Epithelial cell of prostate (primary cell): ENCODE measurements around the gene MRPL58.
"Not testable (repeated sequence)": the region's sequence is repeated elsewhere in the genome, so short reads cannot be mapped to it uniquely, and the experiment has no call there.

ENCODE experiments used
- DNase-seq: peaks from one replicate; pipeline ENCODE4 v3.0.0-alpha.2; 2011; ENCODE audit warnings: low read depth, low spot score
- H3K27ac ChIP-seq: fragments of 450-650 bp; 2 replicates; pipeline ENCODE4 v1.5.1; 2017; ENCODE audit warnings: mild to moderate bottlenecking

The MRPL58 gene

DNA sequence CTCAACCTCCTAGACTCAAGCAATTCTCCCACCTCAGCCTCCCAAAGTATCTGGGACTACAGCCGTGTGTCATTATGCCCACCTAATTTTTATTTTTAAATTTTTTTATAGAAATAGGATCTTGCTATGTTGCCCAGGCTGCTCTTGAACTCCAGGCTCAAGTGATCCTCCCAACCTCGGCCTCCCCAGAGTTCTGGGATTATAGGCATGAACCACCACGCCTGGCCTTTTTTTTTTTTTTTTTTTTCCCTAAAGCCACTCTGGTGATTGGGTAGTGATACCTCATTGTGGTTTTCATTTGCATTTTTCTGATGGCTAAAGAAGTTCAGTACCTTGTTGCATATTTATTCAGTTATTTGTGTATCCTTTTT, 26.3 kb upstream of the MRPL58 start:
- no peak for DNase-seq
- H3K27ac ChIP-seq, result no peak overlapping the region

DNA sequence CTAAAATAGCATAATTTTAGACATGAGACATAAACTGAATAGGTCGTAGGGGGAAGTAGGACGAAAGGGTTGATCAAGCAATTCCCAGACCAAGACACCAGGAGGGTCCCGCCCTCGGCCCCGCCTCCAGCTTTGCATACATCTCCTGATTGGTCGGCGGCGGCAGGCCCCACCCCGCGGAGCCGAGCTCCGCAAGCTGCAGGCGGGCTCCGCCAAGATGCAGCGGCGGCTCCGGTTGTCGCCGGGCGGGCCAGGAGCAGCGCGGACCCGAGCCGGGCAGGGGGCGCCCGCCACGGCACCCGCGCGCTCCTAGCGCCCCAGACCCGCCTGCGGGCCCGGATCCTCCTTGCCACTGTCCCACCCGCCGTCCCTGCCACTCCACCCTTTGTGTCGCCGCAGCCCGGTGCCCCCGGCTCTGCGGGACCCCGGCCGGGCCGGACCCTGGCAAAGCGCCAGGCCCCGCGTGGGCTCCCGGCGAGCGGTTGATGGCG, 25.0 kb upstream of the MRPL58 start, which contains the start of gene CDR2L:
CDR2L (plus strand) TSS at position 215 of the 491 bp plus-strand sequence. CDS start 412 bp downstream, outside the sequence.
- peak; percentile 56 for DNase-seq
- peak within 1 kb of the TSS; percentile 67 for H3K27ac ChIP-seq

DNA sequence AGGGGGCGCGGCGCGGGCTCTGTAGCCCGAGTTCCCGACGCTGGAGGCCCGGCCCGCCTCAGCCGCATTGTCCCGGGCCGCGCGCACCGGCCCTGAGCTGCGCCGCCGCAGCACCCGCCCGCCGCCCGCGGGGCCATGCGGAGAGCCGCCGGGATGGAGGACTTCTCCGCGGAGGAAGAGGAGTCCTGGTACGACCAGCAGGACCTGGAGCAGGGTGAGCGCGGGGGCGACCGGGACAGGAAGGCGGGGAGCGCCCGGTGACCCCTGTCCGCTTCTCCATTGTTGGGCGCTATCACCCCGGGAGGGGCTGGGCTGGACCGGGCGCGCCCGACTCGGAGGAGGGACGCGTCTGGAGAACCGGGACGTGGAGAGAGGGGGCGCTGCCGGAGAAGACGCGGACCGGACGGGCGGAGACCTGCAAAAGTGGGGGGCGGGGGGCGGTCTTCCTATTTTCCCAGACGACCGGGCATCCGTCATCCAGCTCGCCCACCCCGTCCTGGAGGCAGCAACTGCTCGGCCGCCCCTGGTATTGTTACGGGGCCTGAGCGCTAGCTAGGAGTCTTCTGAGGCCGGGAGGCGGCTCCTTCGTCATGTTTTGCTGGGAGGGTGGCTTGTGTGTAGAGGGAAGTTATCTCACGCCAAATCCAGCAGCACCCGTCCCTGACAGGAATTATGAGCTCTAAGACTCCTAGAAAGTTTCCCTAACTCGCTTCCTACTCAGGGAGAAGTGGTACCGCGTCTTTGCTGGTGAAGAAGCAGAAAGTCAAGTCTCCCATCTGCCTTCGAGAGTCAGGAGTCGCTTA, 24.4 kb upstream of the MRPL58 start:
- no peak for DNase-seq
- H3K27ac ChIP-seq, result peak overlapping the region; percentile 67

DNA sequence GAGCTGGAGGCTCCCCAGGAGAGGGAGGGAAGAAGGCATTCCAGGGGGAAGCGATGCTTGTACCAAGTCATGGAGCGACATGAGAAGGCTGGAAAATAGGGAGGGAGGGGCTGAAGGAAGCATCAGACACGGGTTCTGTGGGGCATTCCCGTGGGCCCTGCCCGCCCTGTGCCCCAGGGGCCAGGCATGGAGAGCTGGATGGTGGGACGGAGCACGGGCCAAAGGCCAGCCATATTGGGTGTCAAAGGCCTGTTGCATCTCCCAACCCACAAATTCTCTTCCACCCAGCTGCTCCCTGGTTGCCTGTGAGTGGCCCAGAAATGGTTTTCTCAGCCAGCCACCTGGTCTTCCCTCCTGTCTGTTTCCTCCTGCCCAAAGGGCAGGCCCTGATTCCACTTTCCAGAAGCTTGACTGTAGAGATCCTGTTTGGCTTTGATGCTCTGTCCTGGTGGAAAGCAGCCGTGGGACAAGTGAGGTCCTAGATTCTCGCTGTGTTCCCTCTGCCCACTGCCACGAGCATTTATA, 21.8 kb upstream of the MRPL58 start:
- DNase-seq, result no peak
- H3K27ac ChIP-seq, result peak overlapping the region; percentile 65

DNA sequence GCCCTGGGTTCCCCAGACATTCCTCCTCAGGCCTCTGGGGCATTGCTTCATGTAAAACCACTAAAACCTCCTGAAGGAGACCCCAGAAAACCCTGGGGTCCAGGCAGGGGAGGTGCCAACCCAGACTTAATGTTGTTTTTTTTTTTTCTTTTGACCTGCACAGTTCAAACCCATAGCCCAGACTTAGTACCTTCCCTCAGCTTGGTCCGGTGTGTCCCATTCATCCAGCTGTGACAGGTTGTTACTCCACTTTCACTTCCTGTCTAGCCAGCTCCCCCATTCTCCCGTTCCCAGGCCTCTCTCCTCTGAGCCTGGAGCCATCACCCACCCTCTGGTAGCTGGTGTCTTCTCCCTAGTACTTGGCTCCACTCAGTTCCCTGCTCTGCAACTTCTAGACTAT, 20.2 kb upstream of the MRPL58 start:
- no peak for DNase-seq
- H3K27ac ChIP-seq, result peak overlapping the region; percentile 65

DNA sequence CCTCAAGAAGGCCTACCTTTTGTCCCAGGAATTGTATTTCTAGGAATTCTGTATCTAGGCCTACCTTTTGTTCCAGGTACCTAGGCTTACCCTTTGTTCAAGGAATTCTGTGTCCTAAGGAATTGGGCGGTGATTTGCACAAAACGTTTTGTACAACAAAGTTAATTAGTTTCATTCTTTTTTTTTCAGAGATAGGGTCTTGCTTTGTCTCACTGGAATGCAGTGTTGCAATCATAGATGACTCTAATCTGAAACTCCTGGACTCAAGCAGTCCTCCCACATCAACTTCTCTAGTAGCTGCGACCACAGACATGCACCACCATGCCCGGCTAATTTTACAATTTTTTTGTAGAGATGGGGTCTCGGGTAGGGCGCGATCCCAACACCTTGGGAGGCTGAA, 18.0 kb upstream of the MRPL58 start:
- peak overlapping the region; percentile 65 for H3K27ac ChIP-seq
- DNase-seq, result no peak

DNA sequence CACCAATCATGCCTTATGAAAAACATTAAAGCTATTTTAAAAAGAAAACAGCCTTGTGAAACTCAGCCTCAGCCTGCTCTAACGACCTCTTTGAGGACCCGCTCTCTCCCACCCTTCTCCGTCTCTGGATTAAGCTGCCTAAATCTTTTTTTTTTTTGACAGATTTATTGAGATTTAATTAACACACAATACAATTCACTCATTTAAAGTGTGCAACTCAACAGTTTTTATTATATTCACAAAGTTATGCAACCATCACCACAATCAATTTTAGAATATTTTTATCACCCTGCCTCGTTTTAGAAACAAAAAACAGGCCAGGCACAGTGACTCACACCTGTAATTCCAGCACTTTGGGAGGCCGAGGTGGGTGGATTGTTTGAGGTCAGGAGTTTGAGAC, 16.6 kb upstream of the MRPL58 start:
- DNase-seq, result no peak
- H3K27ac ChIP-seq, result no peak overlapping the region

DNA sequence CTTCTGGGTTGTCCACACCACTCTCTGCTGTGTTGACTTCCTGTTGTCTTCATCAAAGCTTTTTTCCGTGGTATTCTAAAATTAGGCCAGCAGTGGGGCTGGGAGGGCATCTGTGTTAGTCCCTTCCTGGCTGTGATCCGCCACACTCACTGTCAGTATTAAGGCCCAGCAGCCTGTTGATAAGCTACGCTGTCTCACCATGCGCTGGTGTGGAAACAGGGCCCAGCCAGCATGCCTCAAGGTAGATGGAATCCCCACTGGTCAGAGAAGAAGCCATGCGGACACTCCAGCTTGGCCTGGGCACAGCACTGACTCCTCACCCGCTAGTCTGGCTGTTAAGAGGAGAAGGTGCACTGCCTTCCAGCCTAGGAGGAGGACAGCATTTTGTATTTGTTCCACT, 13.7 kb upstream of the MRPL58 start:
- DNase-seq, result no peak
- H3K27ac ChIP-seq, result no peak overlapping the region

DNA sequence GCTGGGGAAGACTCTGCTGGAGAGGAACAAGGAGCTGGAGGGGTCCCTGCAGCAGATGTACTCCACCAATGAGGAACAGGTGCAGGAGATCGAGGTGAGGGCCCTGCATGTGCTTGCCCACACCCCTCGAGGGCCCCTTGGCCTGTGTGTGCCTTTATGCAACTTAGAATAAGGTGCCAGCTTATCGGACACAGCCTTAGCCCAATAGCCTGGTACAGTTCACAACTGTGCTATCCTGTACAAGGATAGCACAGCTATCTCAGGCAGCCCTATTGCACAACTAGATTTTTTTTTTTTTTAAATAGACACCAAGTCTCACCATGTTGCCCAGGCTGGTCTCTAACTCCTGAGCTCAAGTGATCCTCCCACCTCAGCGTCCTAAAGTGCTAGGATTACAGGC, 12.9 kb upstream of the MRPL58 start:
- no peak overlapping the region for H3K27ac ChIP-seq
- no peak for DNase-seq

DNA sequence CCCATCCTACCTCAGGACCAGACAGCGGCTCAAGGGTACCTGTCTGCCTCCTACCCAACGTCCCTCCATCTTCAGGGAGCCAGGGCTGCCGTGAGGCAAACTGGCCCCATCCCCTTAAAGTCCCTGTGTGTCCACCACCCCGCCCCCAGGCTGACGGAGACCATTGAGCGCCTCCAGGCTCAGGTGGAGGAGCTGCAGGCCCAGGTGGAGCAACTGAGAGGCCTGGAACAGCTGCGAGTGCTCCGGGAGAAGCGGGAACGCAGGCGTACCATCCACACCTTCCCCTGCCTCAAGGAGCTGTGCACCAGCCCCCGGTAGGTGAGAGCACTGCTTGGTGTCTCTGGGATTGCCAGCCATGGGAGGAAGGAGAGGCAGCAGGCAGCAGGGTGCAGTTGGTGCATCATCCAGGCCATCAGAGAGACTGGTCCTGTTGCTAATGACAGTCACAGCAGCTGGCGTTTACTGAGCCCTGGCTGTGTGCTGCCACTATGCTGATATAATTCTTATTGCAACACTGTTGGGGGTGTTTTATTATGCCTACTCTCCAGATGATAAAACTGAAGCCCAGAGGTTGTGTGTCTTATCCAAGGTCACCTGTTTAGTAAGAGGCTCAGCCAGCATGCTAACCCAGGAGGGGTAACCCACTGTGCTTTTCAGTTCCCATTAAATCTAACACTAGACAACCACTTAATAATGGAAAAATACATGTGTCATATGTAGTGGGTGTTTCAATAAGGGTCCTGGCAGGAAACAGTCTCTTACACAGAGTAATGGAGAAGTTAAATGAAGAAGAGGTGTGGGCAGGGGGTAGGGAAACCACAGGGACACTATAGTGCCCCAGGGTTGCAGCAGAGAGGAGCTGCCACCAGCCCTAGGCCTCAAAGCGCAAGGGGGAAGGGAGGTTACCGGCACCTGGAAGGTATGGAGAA, 10.3 kb upstream of the MRPL58 start:
- no peak for DNase-seq
- no peak overlapping the region for H3K27ac ChIP-seq

DNA sequence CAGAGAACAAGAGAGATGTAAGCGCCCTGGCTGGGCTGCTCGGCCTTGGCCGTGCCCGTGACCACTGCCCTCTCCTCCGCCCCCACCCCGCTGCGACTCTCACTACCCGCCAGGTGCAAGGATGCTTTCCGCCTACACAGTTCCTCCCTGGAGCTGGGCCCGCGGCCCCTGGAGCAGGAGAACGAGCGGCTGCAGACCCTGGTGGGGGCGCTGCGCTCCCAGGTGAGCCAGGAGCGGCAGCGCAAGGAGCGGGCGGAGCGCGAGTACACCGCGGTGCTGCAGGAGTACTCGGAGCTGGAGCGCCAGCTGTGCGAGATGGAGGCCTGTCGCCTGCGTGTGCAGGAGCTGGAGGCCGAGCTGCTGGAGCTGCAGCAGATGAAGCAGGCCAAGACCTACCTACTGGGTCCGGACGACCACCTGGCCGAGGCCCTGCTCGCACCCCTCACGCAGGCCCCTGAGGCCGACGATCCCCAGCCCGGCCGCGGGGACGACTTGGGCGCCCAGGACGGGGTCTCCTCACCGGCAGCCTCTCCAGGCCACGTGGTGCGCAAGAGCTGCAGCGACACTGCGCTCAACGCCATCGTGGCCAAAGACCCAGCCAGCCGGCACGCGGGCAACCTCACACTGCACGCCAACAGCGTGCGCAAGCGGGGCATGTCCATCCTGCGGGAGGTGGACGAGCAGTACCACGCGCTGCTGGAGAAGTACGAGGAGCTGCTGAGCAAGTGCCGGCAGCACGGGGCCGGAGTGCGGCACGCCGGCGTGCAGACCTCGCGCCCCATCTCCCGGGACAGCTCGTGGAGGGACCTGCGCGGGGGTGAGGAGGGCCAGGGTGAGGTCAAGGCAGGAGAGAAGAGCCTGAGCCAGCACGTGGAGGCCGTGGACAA, 9.2 kb upstream of the MRPL58 start:
- H3K27ac ChIP-seq, result no peak overlapping the region
- DNase-seq, result no peak

DNA sequence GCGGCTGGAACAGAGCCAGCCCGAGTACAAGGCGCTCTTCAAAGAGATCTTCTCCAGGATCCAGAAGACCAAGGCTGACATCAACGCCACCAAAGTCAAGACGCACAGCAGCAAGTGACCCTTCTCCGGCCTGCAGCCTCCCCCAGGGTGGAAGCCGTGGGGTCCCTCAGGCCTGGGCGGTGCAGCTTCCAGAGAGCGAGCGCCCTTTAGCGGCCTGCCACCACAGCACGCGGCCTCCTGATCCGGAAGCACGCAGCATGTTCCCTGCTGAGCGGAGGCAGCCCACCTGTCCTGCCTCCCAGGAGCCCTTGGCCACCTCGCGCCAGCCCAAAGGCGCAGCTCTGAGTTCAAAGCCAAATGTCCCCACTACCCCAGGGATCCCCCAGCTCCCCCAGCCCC, 8.5 kb upstream of the MRPL58 start:
- DNase-seq, result no peak
- no peak overlapping the region for H3K27ac ChIP-seq

DNA sequence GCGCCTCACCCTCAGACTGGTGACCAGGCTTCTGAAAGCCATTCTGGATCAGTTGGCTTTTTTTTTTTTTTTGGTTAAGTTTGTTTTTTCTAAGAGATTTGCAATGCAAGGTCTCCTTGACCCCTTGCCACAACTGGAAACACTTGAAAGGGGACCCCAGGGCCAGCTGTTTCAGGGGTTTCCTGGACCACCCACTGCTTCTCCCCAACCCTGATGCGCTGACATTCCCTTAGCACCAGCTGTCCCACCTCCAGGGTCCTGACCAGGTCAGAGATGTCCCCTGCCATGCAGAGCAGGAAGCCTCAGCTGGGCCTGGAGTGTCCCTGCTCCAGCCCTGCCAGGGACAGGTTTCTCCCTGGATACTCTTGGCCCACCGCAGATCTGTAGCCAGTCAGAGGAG, 8.1 kb upstream of the MRPL58 start:
- H3K27ac ChIP-seq, result no peak overlapping the region

DNA sequence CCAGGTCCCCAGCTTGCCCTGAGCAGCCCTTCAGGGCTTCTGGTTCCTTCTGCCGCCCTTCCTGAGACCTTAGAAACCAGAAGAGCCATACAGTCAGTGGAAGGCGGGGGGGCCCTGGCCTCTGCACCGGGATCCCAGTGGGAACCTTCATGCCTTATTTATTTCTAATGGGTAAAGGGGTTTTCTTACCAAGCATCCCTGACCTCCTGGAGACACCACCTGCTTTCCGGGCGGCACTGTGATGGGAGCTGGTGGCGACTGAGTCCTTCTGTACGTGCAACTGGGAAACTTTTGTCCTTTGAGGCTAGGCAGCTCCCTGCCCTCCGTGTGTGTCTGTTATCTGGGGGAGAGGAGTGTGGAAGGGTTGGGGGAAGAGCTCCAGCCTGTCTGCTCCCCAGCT, 7.2 kb upstream of the MRPL58 start:
- no peak for DNase-seq
- H3K27ac ChIP-seq, result no peak overlapping the region

More for the DNA sequence above, 8.1 kb upstream of the MRPL58 start:
- DNase-seq, result no peak

DNA sequence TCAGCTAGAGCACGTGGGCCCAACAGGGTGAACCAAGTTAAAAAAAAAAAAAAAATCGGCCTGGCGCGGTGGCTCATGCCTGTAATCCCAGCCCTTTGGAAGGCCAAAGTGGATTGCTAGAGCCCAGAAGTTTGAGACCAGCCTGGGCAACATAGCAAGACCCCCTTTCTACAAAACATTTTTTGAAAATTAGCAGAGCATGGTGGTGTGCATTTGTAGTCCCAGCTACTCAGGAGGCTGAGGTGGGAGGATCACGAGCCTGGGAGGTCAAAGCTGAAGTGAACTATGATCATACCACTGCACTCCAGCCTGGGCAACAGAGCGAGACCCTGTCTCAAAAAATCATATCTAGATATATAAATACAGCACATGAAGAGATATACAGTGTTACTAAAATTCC, 6.4 kb upstream of the MRPL58 start:
- not testable (repeated sequence) for H3K27ac ChIP-seq, DNase-seq

DNA sequence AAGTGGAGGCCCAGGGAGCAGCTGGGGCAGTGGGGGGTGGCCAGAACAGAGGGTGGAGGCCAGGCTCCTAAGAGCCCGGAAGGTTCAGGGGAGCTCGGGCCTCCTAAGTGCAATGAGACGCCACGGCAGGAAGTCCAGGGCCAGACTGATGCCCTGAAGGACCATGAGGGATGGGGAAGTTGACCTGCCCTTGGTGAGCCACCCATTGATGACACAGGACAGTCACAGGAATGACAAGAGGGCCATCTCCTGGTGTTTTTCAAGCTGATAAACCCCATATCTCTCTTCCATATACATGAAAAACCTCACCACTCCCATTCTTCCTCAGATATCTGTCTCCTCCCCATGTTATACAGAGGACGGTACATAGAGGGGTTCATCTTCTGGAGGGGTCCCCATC, 5.8 kb upstream of the MRPL58 start:
- no peak overlapping the region for H3K27ac ChIP-seq
- DNase-seq, result no peak

DNA sequence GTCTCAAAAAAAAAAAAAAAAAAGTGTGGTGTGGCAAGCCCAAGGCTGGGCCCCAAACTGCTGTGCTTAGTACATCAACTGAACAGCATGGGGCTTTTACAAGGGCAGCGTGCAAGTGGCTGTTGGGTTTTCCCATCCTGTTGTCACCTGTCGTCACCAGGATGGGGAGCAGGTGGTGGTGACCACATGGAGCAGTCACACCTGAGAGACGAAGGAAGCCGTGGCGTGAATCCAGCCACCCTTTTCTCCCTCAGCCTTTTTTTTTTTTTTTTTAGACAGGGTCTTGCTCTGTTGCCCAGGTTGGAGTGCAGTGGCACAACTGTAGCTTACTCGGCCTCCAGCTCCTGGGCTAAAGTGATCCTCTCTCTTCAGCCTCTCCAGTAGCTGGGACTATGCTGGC, 4.1 kb upstream of the MRPL58 start:
- DNase-seq, result no peak
- H3K27ac ChIP-seq, result no peak overlapping the region

DNA sequence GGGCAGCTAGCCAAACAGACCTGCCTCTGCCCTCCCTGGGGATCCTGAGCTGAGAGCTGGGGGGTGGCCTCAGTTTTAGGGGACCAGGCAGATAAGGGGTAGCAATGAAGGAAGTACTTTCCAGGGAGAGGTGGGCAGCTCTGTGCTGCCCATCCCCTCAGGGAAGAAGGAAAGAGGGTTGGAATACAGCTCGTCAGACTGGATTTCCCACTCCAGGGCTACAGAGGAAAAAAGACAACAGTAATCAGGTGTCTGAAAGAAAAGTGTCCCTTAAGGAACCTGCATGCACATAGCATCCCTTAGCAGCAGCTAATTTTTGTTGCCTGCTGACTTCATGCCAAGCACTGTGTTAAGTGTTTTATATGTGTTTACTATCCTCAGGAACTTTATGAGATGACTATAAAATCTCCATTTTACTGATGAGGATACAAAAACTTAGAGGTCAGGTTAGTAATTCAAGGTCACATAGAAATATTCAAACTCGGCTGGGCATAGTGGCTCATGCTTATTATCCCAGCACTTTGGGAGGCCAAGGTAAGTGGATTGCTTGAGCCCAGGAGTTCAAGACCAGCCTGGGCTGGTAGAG, 3.2 kb upstream of the MRPL58 start:
- no peak overlapping the region for H3K27ac ChIP-seq
- DNase-seq, result no peak

DNA sequence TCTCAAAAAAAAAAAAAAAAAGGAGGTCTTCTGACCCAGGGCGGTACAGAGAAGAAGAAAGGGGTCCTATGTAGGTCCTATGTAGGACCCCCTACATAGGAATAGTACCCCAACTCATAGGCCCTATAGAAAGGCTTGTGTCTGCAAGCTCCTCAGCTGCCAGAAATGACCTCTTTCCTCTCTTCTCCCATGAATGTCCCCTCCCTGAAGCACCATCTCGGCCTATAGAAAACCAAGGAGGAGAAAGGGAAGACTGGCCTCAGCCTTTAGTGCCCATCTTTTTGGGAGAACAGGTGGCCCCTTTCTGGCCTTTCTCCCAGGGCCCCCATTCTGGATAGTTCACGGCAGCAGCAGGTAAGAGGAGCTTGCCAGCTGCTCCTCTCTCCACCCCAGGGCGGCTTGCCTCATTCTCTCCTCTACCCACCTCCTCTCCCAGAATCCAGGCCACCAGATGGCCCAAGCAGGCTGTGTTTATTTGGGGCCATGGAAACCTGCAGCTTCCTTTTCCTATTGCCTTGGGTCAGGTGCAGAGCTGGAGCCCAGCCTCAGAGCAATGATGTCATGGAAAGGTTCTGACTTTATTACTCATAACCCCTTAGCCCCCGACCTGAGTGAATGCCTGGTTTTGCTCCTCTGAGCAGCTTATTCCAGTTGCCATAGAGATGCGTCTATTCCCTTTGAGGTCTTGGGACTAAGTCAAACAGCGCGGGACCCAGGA, 1.6 kb upstream of the MRPL58 start:
- no peak for DNase-seq
- no peak overlapping the region for H3K27ac ChIP-seq
